Mesendoderm (in vitro differentiated cells): ENCODE results near the gene HS1BP3.

Experiments used
- DNase-seq: peaks from one replicate; pipeline ENCODE4 v3.0.0; 2013
- H2AK5ac ChIP-seq: 2 replicates; pipeline ENCODE4 v1.6.1; 2013; ENCODE audit warnings: low read length, inconsistent platforms
- H2BK120ac ChIP-seq: 2 replicates; pipeline ENCODE4 v1.6.1; 2013; ENCODE audit warnings: low read depth, mild to moderate bottlenecking, low read length, moderate library complexity, mixed read lengths
- H2BK15ac ChIP-seq: replicated peaks from 2 replicates; pipeline ENCODE4 v1.6.1; 2013; ENCODE audit warnings: low read depth, mild to moderate bottlenecking, moderate library complexity
- H2BK5ac ChIP-seq: 2 replicates; pipeline ENCODE4 v1.6.1; 2013; ENCODE audit warnings: low read length, inconsistent platforms
- H3K18ac ChIP-seq: 2 replicates; pipeline ENCODE4 v1.6.1; 2013; ENCODE audit warnings: mild to moderate bottlenecking, low read length, mixed read lengths
- H3K23ac ChIP-seq: one replicate; pipeline ENCODE4 v1.6.1; 2013; ENCODE audit warnings: low read length
- H3K27ac ChIP-seq: 2 replicates; pipeline ENCODE4 v1.5.1; 2013; ENCODE audit warnings: low read depth, mild to moderate bottlenecking, inconsistent platforms, low read length, moderate library complexity
- H3K27me3 ChIP-seq: 2 replicates; pipeline ENCODE4 v1.6.1; 2013; ENCODE audit warnings: low read length, control low read depth, mild to moderate bottlenecking, inconsistent platforms; ENCODE audit not compliant: insufficient read depth, poor library complexity
- H3K36me3 ChIP-seq: 2 replicates; pipeline ENCODE4 v1.6.1; 2013; ENCODE audit warnings: low read length, inconsistent platforms; ENCODE audit not compliant: control insufficient read depth, insufficient read depth
- H3K4ac ChIP-seq: one replicate; pipeline ENCODE4 v1.6.1; 2013; ENCODE audit warnings: low read depth, mild to moderate bottlenecking, low read length, moderate library complexity
- H3K4me1 ChIP-seq: 2 replicates; pipeline ENCODE4 v1.6.1; 2013; ENCODE audit warnings: low read depth, low read length, inconsistent platforms; ENCODE audit not compliant: control insufficient read depth
- H3K4me2 ChIP-seq: 2 replicates; pipeline ENCODE4 v1.6.1; 2013; ENCODE audit warnings: low read length
- H3K4me3 ChIP-seq: 2 replicates; pipeline ENCODE4 v1.5.1; 2013; ENCODE audit warnings: mild to moderate bottlenecking, low read length
- H3K56ac ChIP-seq: one replicate; pipeline ENCODE4 v1.6.1; 2013; ENCODE audit warnings: low read length
- H3K79me1 ChIP-seq: 2 replicates; pipeline ENCODE4 v1.6.1; 2013; ENCODE audit warnings: low read length, inconsistent platforms
- H3K79me2 ChIP-seq: 2 replicates; pipeline ENCODE4 v1.6.1; 2013; ENCODE audit warnings: mild to moderate bottlenecking, low read length; ENCODE audit not compliant: control insufficient read depth, insufficient read depth
- H3K9ac ChIP-seq: 2 replicates; pipeline ENCODE4 v1.6.1; 2013; ENCODE audit warnings: low read length, inconsistent platforms
- H4K5ac ChIP-seq: one replicate; pipeline ENCODE4 v1.6.1; 2013; ENCODE audit warnings: low read length
- H4K8ac ChIP-seq: one replicate; pipeline ENCODE4 v1.6.1; 2013; ENCODE audit warnings: low read depth, mild to moderate bottlenecking, control low read depth, low read length, moderate library complexity
- WGBS: extraction: QIAGEN DNeasy Blood & Tissue Kit; methylation state at CpG from one replicate; pipeline ENCODE4 v1.1.7; 2013; ENCODE audit warnings: low lambda C conversion rate, missing lambda C conversion rate; ENCODE audit not compliant: insufficient coverage; ENCODE audit errors: extremely low coverage; 5-methylcytosine and 5-hydroxymethylcytosine counted together

Gene HS1BP3

DNA sequence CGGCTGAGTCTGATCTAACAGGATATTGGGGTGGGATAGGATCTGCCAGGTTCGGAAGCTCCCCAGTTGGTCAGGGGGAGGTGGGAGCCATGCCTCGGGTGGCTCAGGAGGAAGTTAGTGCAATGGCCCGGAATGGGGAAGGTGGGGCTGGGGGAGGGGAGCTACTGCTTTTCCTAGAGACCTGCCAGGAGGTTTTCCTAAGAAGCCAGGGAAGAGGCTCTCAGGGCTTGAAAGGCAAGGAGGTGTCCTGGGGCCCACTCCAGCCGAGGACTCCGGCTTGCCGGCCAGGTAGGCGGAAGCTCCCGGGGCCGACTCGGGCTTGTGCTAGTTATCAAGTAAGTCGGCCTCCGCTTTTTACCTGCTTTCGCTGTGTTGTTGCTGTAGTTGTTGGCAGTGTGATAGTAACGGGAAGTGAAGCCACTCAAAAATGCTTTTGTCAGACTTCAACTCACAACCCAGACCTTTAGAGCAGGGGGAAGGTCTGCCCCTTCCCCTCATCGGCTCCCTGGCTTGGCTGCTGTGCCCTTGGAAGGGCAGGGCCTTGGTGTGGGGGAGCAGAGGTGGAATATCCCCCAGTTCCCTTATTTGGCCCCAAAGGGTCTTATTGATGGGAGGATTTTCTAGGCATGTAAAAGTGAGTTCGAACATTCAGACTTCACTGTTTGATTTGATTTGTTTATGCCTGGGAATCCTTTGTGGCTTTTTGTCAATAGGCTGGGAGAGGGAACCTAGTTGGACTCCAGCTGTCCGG is 21.5 kb upstream of the HS1BP3 start:
- Histone ChIP-seq H2AK5ac (no peak overlapping the region), H3K36me3 (no peaks in the 10 kb centered on the region), H2BK15ac (no peak overlapping the region), H3K18ac (no peak overlapping the region), H4K5ac (no peak overlapping the region), H3K4me1 (peaks cover 7% of the 10 kb centered on the region), H2BK120ac (no peak overlapping the region), H3K27ac (no peak overlapping the region), H3K9ac (peak overlapping the region; percentile 31), H3K56ac (peak overlapping the region; percentile 66), H3K23ac (peak overlapping the region; percentile 32), H3K79me2 (no peaks in the 10 kb centered on the region), H2BK5ac (no peak overlapping the region), H3K79me1 (no peaks in the 10 kb centered on the region), H3K4me2 (peak overlapping the region; percentile 24), H3K27me3 (peaks cover 48% of the 10 kb centered on the region), H4K8ac (no peak overlapping the region), H3K4ac (no peak overlapping the region), H3K4me3 (no peak overlapping the region)
- DNase-seq, result peak; percentile 75
- no CpG with 5 or more reads among the region's 18 CpGs for WGBS

DNA sequence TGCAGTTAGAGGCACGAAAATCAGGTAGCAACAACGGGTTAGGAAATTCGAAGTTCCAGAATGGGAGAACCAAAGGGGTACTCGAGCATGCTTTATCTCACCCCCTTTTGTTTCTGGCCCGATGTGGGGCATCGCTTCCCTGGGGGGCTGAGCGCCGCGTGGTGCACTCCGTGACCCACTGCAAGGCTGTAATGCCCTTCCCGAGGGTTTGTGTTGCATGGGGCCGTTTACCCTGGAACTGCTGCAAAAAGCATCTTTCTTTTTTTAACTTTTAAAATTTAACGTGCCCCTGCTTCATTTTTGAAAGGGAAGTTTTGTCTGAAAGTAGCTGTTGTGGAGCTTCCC is 20.8 kb upstream of the HS1BP3 start:
- H3K27me3 ChIP-seq, result peaks cover 48% of the 10 kb centered on the region
- H3K23ac ChIP-seq, result no peak overlapping the region
- H3K18ac ChIP-seq, result no peak overlapping the region
- H3K56ac ChIP-seq, result no peak overlapping the region
- no peak overlapping the region for H3K4me3 ChIP-seq
- H2AK5ac ChIP-seq, result no peak overlapping the region
- no peak overlapping the region for H4K8ac ChIP-seq
- H4K5ac ChIP-seq, result no peak overlapping the region
- no peak overlapping the region for H3K4ac ChIP-seq
- no peaks in the 10 kb centered on the region for H3K79me1 ChIP-seq
- H3K4me2 ChIP-seq, result no peak overlapping the region
- peaks cover 7% of the 10 kb centered on the region for H3K4me1 ChIP-seq
- no peak overlapping the region for H2BK15ac ChIP-seq
- no CpG with 5 or more reads among the region's 13 CpGs for WGBS
- H3K36me3 ChIP-seq, result no peaks in the 10 kb centered on the region
- H2BK120ac ChIP-seq, result no peak overlapping the region
- no peak overlapping the region for H2BK5ac ChIP-seq
- no peak overlapping the region for H3K9ac ChIP-seq
- no peak overlapping the region for H3K27ac ChIP-seq
- H3K79me2 ChIP-seq, result no peaks in the 10 kb centered on the region
- no peak for DNase-seq

DNA sequence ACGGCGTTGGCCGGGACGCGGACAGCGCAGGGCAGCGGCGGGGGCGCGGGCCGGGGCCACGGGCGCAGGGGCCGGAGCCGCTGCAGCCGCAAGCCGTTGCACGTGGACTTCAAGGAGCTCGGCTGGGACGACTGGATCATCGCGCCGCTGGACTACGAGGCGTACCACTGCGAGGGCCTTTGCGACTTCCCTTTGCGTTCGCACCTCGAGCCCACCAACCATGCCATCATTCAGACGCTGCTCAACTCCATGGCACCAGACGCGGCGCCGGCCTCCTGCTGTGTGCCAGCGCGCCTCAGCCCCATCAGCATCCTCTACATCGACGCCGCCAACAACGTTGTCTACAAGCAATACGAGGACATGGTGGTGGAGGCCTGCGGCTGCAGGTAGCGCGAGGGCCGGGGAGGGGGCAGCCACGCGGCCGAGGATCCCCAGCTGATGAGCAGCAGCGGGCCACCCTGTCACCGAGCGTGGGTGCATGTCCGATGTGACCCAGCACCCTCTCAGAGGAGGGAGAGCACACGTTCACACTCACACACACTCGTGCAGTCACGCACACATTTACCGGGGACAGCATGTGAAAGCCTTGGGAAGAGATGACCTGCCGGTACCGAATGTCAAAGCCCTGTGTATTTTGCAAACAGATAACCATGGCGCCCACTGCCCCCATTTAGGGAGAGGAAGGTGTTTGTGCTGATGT is 20.3 kb upstream of the HS1BP3 start:
- no peak overlapping the region for H4K8ac ChIP-seq
- H3K18ac ChIP-seq, result no peak overlapping the region
- H4K5ac ChIP-seq, result no peak overlapping the region
- H3K4me3 ChIP-seq, result no peak overlapping the region
- no CpG with 5 or more reads among the region's 60 CpGs for WGBS
- peak; percentile 42 for DNase-seq
- H2BK15ac ChIP-seq, result no peak overlapping the region
- H2BK120ac ChIP-seq, result no peak overlapping the region
- H2AK5ac ChIP-seq, result no peak overlapping the region
- H3K4me1 ChIP-seq, result peaks cover 7% of the 10 kb centered on the region
- no peak overlapping the region for H3K27ac ChIP-seq
- H3K79me1 ChIP-seq, result no peaks in the 10 kb centered on the region
- no peak overlapping the region for H3K4me2 ChIP-seq
- no peak overlapping the region for H3K4ac ChIP-seq
- H3K9ac ChIP-seq, result no peak overlapping the region
- H3K27me3 ChIP-seq, result peaks cover 48% of the 10 kb centered on the region
- H3K36me3 ChIP-seq, result no peaks in the 10 kb centered on the region
- H3K23ac ChIP-seq, result no peak overlapping the region
- H2BK5ac ChIP-seq, result no peak overlapping the region
- H3K79me2 ChIP-seq, result no peaks in the 10 kb centered on the region
- H3K56ac ChIP-seq, result peak overlapping the region; percentile 27

DNA sequence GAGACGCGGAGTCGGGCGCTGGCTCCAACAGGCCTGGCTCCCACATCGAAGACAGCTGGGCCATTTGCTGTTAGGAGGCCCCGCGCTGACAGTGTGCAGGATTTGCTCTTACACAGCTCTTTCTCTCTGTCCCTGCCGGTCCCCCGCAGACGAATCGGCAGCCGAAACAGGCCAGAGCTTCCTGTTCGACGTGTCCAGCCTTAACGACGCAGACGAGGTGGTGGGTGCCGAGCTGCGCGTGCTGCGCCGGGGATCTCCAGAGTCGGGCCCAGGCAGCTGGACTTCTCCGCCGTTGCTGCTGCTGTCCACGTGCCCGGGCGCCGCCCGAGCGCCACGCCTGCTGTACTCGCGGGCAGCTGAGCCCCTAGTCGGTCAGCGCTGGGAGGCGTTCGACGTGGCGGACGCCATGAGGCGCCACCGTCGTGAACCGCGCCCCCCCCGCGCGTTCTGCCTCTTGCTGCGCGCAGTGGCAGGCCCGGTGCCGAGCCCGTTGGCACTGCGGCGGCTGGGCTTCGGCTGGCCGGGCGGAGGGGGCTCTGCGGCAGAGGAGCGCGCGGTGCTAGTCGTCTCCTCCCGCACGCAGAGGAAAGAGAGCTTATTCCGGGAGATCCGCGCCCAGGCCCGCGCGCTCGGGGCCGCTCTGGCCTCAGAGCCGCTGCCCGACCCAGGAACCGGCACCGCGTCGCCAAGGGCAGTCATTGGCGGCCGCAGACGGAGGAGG is 19.6 kb upstream of the HS1BP3 start:
- Histone ChIP-seq H3K4me3 (no peak overlapping the region), H3K27me3 (peaks cover 55% of the 10 kb centered on the region), H3K56ac (peak overlapping the region; percentile 46)

DNA sequence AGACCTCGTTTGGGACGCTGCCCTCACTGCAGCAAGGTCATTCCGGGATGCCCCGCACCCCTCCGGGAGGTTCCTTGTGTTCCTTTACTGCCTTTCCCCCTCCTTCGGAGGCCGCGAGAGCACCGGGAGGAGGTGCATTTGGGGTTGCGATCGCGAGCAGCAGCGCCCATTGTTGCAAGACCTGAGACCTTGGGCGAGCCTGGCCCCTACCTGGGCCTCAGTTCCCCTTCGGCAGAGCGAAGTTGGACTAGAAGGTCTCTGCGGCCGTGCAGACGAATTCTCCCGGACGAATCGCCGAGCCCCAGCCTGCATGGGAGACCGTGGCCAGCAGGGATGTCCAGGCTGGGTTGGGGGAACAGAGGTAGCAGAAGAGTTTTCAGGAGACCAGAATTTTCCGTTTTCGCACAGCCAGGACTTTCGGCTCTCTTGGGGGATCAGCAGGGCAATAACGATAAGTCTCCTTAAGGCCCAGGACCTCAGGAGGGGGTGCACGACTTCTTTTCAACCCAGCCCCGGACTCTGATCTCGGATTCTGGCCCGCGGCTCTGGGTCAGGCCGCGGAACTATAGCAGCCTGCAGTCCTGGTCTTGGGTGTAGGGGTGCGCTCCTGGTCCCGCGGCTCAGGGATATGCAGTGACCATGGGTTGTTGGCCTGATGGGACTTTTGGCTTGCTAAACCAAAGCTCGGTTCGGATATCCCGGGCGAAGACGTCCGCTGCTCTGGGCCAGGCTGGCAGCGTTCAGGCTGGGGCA is 18.8 kb upstream of the HS1BP3 start:
- Histone ChIP-seq H2BK5ac (no peak overlapping the region), H3K4me1 (peaks cover 7% of the 10 kb centered on the region), H3K4me3 (no peak overlapping the region), H3K4me2 (peak overlapping the region; percentile 3), H3K27ac (no peak overlapping the region), H3K79me2 (no peaks in the 10 kb centered on the region), H3K18ac (no peak overlapping the region), H3K79me1 (no peaks in the 10 kb centered on the region), H3K9ac (no peak overlapping the region), H4K5ac (no peak overlapping the region), H2AK5ac (no peak overlapping the region), H3K27me3 (peaks cover 63% of the 10 kb centered on the region), H3K56ac (no peak overlapping the region), H3K4ac (no peak overlapping the region), H3K36me3 (no peaks in the 10 kb centered on the region), H4K8ac (no peak overlapping the region), H2BK120ac (no peak overlapping the region), H3K23ac (no peak overlapping the region), H2BK15ac (no peak overlapping the region)
- DNase-seq, result no peak
- WGBS, result no CpG with 5 or more reads among the region's 45 CpGs

More for the DNA sequence above, 19.6 kb upstream of the HS1BP3 start:
- WGBS, result no CpG with 5 or more reads among the region's 83 CpGs
- H3K36me3 ChIP-seq, result no peaks in the 10 kb centered on the region
- H3K18ac ChIP-seq, result no peak overlapping the region
- DNase-seq, result peak; percentile 56
- H2BK120ac ChIP-seq, result no peak overlapping the region
- H3K79me2 ChIP-seq, result no peaks in the 10 kb centered on the region
- H3K27ac ChIP-seq, result no peak overlapping the region
- H3K23ac ChIP-seq, result peak overlapping the region; percentile 92
- H4K5ac ChIP-seq, result no peak overlapping the region
- no peak overlapping the region for H2AK5ac ChIP-seq
- H3K4me1 ChIP-seq, result peaks cover 7% of the 10 kb centered on the region
- no peak overlapping the region for H4K8ac ChIP-seq
- H3K4ac ChIP-seq, result no peak overlapping the region
- no peak overlapping the region for H3K4me2 ChIP-seq
- no peak overlapping the region for H2BK15ac ChIP-seq
- H3K79me1 ChIP-seq, result no peaks in the 10 kb centered on the region
- no peak overlapping the region for H3K9ac ChIP-seq
- no peak overlapping the region for H2BK5ac ChIP-seq
